Heart right ventricle (tissue), 16 donors: ENCODE measurements around the gene NAA38. TPM values are rescaled to one million over a fixed set of nuclear protein-coding genes. Genes with fewer than 3 reads are reported as not detected.
"Not testable (repeated sequence)": the region's sequence is repeated elsewhere in the genome, so short reads cannot be mapped to it uniquely, and the experiment has no call there.

Experiments
- ATAC-seq, 8 donors: fragments of 200-7000 bp; cut with Tn5 transposase; one replicate each; pipeline ENCODE4 v1.9.1; 2020; ENCODE audit warnings: mild to moderate bottlenecking in 8 of 8, moderate library complexity in 8 of 8, moderate number of reproducible peaks in 1 of 8
- DNase-seq, 2 donors: peaks; one replicate each; pipeline ENCODE4 v3.0.0-alpha.2; 2020
- H3K27ac ChIP-seq, 10 donors: fragments of 200-600 bp; sonication (generic) in 2 of 10; one replicate each; pipeline versions ENCODE4 v1.5.0 to v1.8.0; 2020 to 2022; ENCODE audit warnings: mild to moderate bottlenecking in 3 of 10
- H3K27me3 ChIP-seq, 7 donors: fragments of 200-600 bp; one replicate each; pipeline ENCODE4 v1.8.0; 2021 to 2022; ENCODE audit warnings: mild to moderate bottlenecking in 2 of 7
- H3K36me3 ChIP-seq, 9 donors: fragments of 200-600 bp; sonication (generic) in 1 of 9; one replicate each; pipeline versions ENCODE4 v1.5.0 to v1.8.0; 2020 to 2022; ENCODE audit warnings: mild to moderate bottlenecking in 2 of 9
- H3K4me1 ChIP-seq, 9 donors: fragments of 200-600 bp; sonication (generic) in 1 of 9; one replicate each; pipeline versions ENCODE4 v1.5.0 to v1.8.0; 2020 to 2022; ENCODE audit warnings: mild to moderate bottlenecking in 4 of 9
- H3K4me3 ChIP-seq, 10 donors: fragments of 200-600 bp; sonication (generic) in 2 of 10; one replicate each; pipeline versions ENCODE4 v1.5.0 to v1.8.0; 2020 to 2022; ENCODE audit warnings: mild to moderate bottlenecking in 7 of 10, moderate library complexity in 2 of 10
- H3K9me3 ChIP-seq, 11 donors: fragments of 200-600 bp in 10 of 11; sonication (generic) in 2 of 11; one replicate each; pipeline versions ENCODE4 v1.5.0 to v1.8.0; 2013 to 2022; ENCODE audit warnings: mild to moderate bottlenecking in 2 of 11, control low read depth in 1 of 11, moderate library complexity in 1 of 11
- CTCF ChIP-seq, 9 donors: fragments of 200-600 bp; sonication (generic) in 2 of 9; IDR thresholded peaks; one replicate each; pipeline versions ENCODE4 v1.5.0 to v1.8.0; 2021 to 2022; ENCODE audit warnings: antibody characterized with exemption in 9 of 9, mild to moderate bottlenecking in 5 of 9, moderate library complexity in 1 of 9
- WGBS, 2 donors: extraction: QIAGEN DNeasy Blood & Tissue Kit; methylation state at CpG; one replicate each; pipeline ENCODE4 v1.1.7; 2013; ENCODE audit warnings: inconsistent platforms in 1 of 2; 5-methylcytosine and 5-hydroxymethylcytosine counted together
- intact Hi-C, 10 donors: fragments of 100-400 bp; cut with DNase I; formaldehyde crosslinking; loops; one replicate each; pipeline versions ENCODE4 v1.11.1 to v1.14.2; 2022
- polyA plus RNA-seq, 2 donors: library from polyadenylated mRNA; stranded (reverse); fragments of 200-250 nt; gene quantifications; one replicate each; pipeline ENCODE4 v1.2.3, GENCODE V29; 2013
- total RNA-seq, 10 donors: library from RNA; stranded (reverse); fragmentation: NEBNext Ultra II Directional in 3 of 10; extraction: Animal tissue kit (Norgen Biotek cat#: 25700) in 3 of 10; gene quantifications; one replicate each; pipeline versions ENCODE4 v1.2.1 to v1.2.4, GENCODE V29; 2021 to 2023
- donor health status: Arrhythmogenic right ventricular cardiomyopathy.
- donor health status: ischemic (EF 13 %, LVEDD 7.1; RV severe dilation, severe dysfunction).
- donor health status: healthy with polysubstance abuse.
- donor health status: DM: no; HTN: yes; CAD: no.
- donor health status: DM: no; HTN: no; CAD: no.
- donor health status: ischemic (EF 25% LVEDD 6.9; RV normal size, moderate dysfunction).
- donor health status: ischemic (EF 25% LVEDD 5.7; RV mildly dilated, moderate dysfunction).
- donor health status: healthy.
- donor health status: DM: yes; HTN: yes; CAD: no.
- donor health status: Ischemic cardiomyopathy.
- donor health status: ischemic (EF 35%, LVEDD 5.7; RV mildly dilated, moderate dysfunction).
- donor health status: nonischemic (EF 11% LVEDD 7.7; RV severe dilation, severe dysfunction).
- donor health status: DM: yes; HTN: yes; CAD: no.
- donor health status: PGD.
- donor health status: ischemic (EF 29% LVEDD 5.4; RV normal size, mild dysfunction).
- donor health status: nonischemic (EF 23%, LVEDD 6.1; RV moderate dilation, normal function).

The NAA38 gene
- total and polyA plus RNA-seq, 12 donors: 59.2 to 167 (median 75.2) TPM

GRCh38 chr17:7814969-7815368 is 42.4 kb downstream of the NAA38 start:
- no peaks in the 10 kb centered on the region for H3K4me1 ChIP-seq
- H3K27me3 ChIP-seq: peaks cover 0 to 14% (median 0%) of the 10 kb centered on the region in 7 donors
- ATAC-seq: no peak
- no peaks in the 10 kb centered on the region for H3K9me3 ChIP-seq
- H3K36me3 ChIP-seq: no peaks in the 10 kb centered on the region
- 91 to 94% methylated on average over 5 of the region's 5 CpGs for WGBS, 2 donors
- no peak for DNase-seq
- no peak overlapping the region for H3K4me3 ChIP-seq
- intact Hi-C loops: loop anchor here in 1 of 10 donors (10.0 kb wide), 1 partner anchor 70 kb away; no protein-coding TSS in a partner anchor
- H3K27ac ChIP-seq: no peak overlapping the region
- TF ChIP-seq CTCF (IDR thresholded peaks at IDR 0.05): no peak

GRCh38 chr17:7811251-7811650 is 46.1 kb downstream of the NAA38 start:
- H3K4me3 ChIP-seq: no peak overlapping the region
- DNase-seq (no peak), ATAC-seq (no peak)
- peaks cover 0 to 20% (median 4%) of the 10 kb centered on the region in 7 donors for H3K27me3 ChIP-seq
- 76 to 81% methylated on average over 3 of the region's 3 CpGs for WGBS, 2 donors
- H3K4me1 ChIP-seq: no peaks in the 10 kb centered on the region
- no peak overlapping the region for H3K27ac ChIP-seq
- no peak for TF ChIP-seq CTCF (IDR thresholded peaks at IDR 0.05)
- H3K36me3 ChIP-seq: no peaks in the 10 kb centered on the region
- intact Hi-C loops: loop anchor here in 1 of 10 donors (10.0 kb wide), 1 partner anchor 66 kb away; no protein-coding TSS in a partner anchor
- no peaks in the 10 kb centered on the region for H3K9me3 ChIP-seq

- H3K36me3 ChIP-seq, ATAC-seq, H3K27ac ChIP-seq, DNase-seq, H3K4me3 ChIP-seq, H3K9me3 ChIP-seq, H3K4me1 ChIP-seq: not testable (repeated sequence)
- H3K27me3 ChIP-seq: peaks cover 0 to 27% (median 8%) of the 10 kb centered on the region in 7 donors
- intact Hi-C loops: loop anchor here in 1 of 10 donors (10.0 kb wide), 1 partner anchor 65 kb away; no protein-coding TSS in a partner anchor
- WGBS, 2 donors: 76 to 78% methylated on average over 9 of the region's 9 CpGs
Measured at GRCh38 chr17:7809791-7810343, 47.5 kb downstream of the NAA38 start.

- no peaks in the 10 kb centered on the region for H3K36me3 ChIP-seq
- H3K4me3 ChIP-seq: no peak overlapping the region
- intact Hi-C loops: no loop called here
- H3K9me3 ChIP-seq: no peaks in the 10 kb centered on the region
- no peak for TF ChIP-seq CTCF (IDR thresholded peaks at IDR 0.05)
- H3K4me1 ChIP-seq: peaks cover 0 to 2% (median 0%) of the 10 kb centered on the region in 9 donors
- H3K27ac ChIP-seq: no peak overlapping the region
- DNase-seq (no peak), ATAC-seq (no peak)
- peaks cover 0 to 27% (median 9%) of the 10 kb centered on the region in 7 donors for H3K27me3 ChIP-seq
- 73 to 80% methylated on average over 11 of the region's 11 CpGs for WGBS, 2 donors
Measured at GRCh38 chr17:7809086-7809790, 48.1 kb downstream of the NAA38 start.

- ATAC-seq (no peak), DNase-seq (no peak)
- Histone ChIP-seq H3K4me1 (peaks cover 0 to 8% (median 0%) of the 10 kb centered on the region in 9 donors), H3K9me3 (no peaks in the 10 kb centered on the region), H3K36me3 (no peaks in the 10 kb centered on the region), H3K27me3 (peaks cover 0 to 27% (median 9%) of the 10 kb centered on the region in 7 donors), H3K4me3 (no peak overlapping the region), H3K27ac (no peak overlapping the region)
- intact Hi-C loops: no loop called here
- WGBS, 2 donors: 86 to 87% methylated on average over 20 to 21 of the region's 21 CpGs
- TF ChIP-seq CTCF (IDR thresholded peaks at IDR 0.05): no peak
Measured at GRCh38 chr17:7807206-7807605, 50.2 kb downstream of the NAA38 start.
